Heart right ventricle (tissue), 16 donors: ENCODE measurements around the gene MISFA. TPM values are rescaled to one million over a fixed set of nuclear protein-coding genes. Genes with fewer than 3 reads are reported as not detected.
"Not testable (repeated sequence)": the region's sequence is repeated elsewhere in the genome, so short reads cannot be mapped to it uniquely, and the experiment has no call there.

Source experiments
- ATAC-seq, 8 donors: fragments of 200-7000 bp; cut with Tn5 transposase; one replicate each; pipeline ENCODE4 v1.9.1; 2020; ENCODE audit warnings: mild to moderate bottlenecking in 8 of 8, moderate library complexity in 8 of 8, moderate number of reproducible peaks in 1 of 8
- DNase-seq, 2 donors: peaks; one replicate each; pipeline ENCODE4 v3.0.0-alpha.2; 2020
- H3K27ac ChIP-seq, 10 donors: fragments of 200-600 bp; sonication (generic) in 2 of 10; one replicate each; pipeline versions ENCODE4 v1.5.0 to v1.8.0; 2020 to 2022; ENCODE audit warnings: mild to moderate bottlenecking in 3 of 10
- H3K27me3 ChIP-seq, 7 donors: fragments of 200-600 bp; one replicate each; pipeline ENCODE4 v1.8.0; 2021 to 2022; ENCODE audit warnings: mild to moderate bottlenecking in 2 of 7
- H3K36me3 ChIP-seq, 9 donors: fragments of 200-600 bp; sonication (generic) in 1 of 9; one replicate each; pipeline versions ENCODE4 v1.5.0 to v1.8.0; 2020 to 2022; ENCODE audit warnings: mild to moderate bottlenecking in 2 of 9
- H3K4me1 ChIP-seq, 9 donors: fragments of 200-600 bp; sonication (generic) in 1 of 9; one replicate each; pipeline versions ENCODE4 v1.5.0 to v1.8.0; 2020 to 2022; ENCODE audit warnings: mild to moderate bottlenecking in 4 of 9
- H3K4me3 ChIP-seq, 10 donors: fragments of 200-600 bp; sonication (generic) in 2 of 10; one replicate each; pipeline versions ENCODE4 v1.5.0 to v1.8.0; 2020 to 2022; ENCODE audit warnings: mild to moderate bottlenecking in 7 of 10, moderate library complexity in 2 of 10
- H3K9me3 ChIP-seq, 11 donors: fragments of 200-600 bp in 10 of 11; sonication (generic) in 2 of 11; one replicate each; pipeline versions ENCODE4 v1.5.0 to v1.8.0; 2013 to 2022; ENCODE audit warnings: mild to moderate bottlenecking in 2 of 11, control low read depth in 1 of 11, moderate library complexity in 1 of 11
- WGBS, 2 donors: extraction: QIAGEN DNeasy Blood & Tissue Kit; methylation state at CpG; one replicate each; pipeline ENCODE4 v1.1.7; 2013; ENCODE audit warnings: inconsistent platforms in 1 of 2; 5-methylcytosine and 5-hydroxymethylcytosine counted together
- intact Hi-C, 10 donors: fragments of 100-400 bp; cut with DNase I; formaldehyde crosslinking; loops; one replicate each; pipeline versions ENCODE4 v1.11.1 to v1.14.2; 2022
- polyA plus RNA-seq, 2 donors: library from polyadenylated mRNA; stranded (reverse); fragments of 200-250 nt; gene quantifications; one replicate each; pipeline ENCODE4 v1.2.3, GENCODE V29; 2013
- total RNA-seq, 10 donors: library from RNA; stranded (reverse); fragmentation: NEBNext Ultra II Directional in 3 of 10; extraction: Animal tissue kit (Norgen Biotek cat#: 25700) in 3 of 10; gene quantifications; one replicate each; pipeline versions ENCODE4 v1.2.1 to v1.2.4, GENCODE V29; 2021 to 2023
- TF ChIP-seq, protein P1 (sequence below), 9 donors: fragments of 200-600 bp; sonication (generic) in 2 of 9; IDR thresholded peaks; one replicate each; pipeline versions ENCODE4 v1.5.0 to v1.8.0; 2021 to 2022; ENCODE audit warnings: antibody characterized with exemption in 9 of 9, mild to moderate bottlenecking in 5 of 9, moderate library complexity in 1 of 9
- donor health status: Arrhythmogenic right ventricular cardiomyopathy.
- donor health status: ischemic (EF 13 %, LVEDD 7.1; RV severe dilation, severe dysfunction).
- donor health status: healthy with polysubstance abuse.
- donor health status: DM: no; HTN: yes; CAD: no.
- donor health status: DM: no; HTN: no; CAD: no.
- donor health status: ischemic (EF 25% LVEDD 6.9; RV normal size, moderate dysfunction).
- donor health status: ischemic (EF 25% LVEDD 5.7; RV mildly dilated, moderate dysfunction).
- donor health status: healthy.
- donor health status: DM: yes; HTN: yes; CAD: no.
- donor health status: Ischemic cardiomyopathy.
- donor health status: ischemic (EF 35%, LVEDD 5.7; RV mildly dilated, moderate dysfunction).
- donor health status: nonischemic (EF 11% LVEDD 7.7; RV severe dilation, severe dysfunction).
- donor health status: DM: yes; HTN: yes; CAD: no.
- donor health status: PGD.
- donor health status: ischemic (EF 29% LVEDD 5.4; RV normal size, mild dysfunction).
- donor health status: nonischemic (EF 23%, LVEDD 6.1; RV moderate dilation, normal function).

Gene MISFA
- total and polyA plus RNA-seq, 12 donors, result 1.7 to 18.4 (median 10.8) TPM

DNA sequence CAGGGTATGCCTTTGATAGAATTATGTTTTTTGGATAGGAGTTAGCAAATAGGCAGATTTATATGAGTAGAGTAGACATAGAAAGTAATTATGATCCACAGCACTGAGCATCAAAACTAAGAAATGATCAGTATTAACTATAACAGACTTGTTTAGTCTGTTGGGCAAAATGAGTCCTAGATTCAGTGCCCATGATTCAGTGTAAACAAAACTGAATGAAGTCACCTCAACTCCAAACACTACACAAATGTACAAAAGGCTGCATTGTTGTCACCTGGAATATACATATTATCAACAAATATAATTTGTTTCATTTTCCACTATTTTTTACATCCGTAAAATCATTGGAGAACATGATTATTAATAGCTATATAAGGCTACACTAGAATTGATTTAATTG is 17.8 kb upstream of the MISFA start:
- H3K4me3 ChIP-seq, result no peak overlapping the region
- no peaks in the 10 kb centered on the region for H3K27me3 ChIP-seq
- whole genome bisulfite sequencing, 2 donors, result 95 to 97% methylated on average over 1 of the region's 1 CpG
- H3K27ac ChIP-seq, result no peak overlapping the region
- ATAC-seq (no peak), DNase-seq (no peak)
- intact Hi-C loops, result loop anchor here in 3 of 10 donors (10.0 kb wide), 3 partner anchors 47 to 143 kb away; partner anchors contain the start of genes IGSF22 (in 1 of the 3) and SPTY2D1 (in 1 of the 3)
- TF ChIP-seq, protein P1, sequence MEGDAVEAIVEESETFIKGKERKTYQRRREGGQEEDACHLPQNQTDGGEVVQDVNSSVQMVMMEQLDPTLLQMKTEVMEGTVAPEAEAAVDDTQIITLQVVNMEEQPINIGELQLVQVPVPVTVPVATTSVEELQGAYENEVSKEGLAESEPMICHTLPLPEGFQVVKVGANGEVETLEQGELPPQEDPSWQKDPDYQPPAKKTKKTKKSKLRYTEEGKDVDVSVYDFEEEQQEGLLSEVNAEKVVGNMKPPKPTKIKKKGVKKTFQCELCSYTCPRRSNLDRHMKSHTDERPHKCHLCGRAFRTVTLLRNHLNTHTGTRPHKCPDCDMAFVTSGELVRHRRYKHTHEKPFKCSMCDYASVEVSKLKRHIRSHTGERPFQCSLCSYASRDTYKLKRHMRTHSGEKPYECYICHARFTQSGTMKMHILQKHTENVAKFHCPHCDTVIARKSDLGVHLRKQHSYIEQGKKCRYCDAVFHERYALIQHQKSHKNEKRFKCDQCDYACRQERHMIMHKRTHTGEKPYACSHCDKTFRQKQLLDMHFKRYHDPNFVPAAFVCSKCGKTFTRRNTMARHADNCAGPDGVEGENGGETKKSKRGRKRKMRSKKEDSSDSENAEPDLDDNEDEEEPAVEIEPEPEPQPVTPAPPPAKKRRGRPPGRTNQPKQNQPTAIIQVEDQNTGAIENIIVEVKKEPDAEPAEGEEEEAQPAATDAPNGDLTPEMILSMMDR (IDR thresholded peaks at IDR 0.05), result no peak
- peaks cover 0 to 42% (median 12%) of the 10 kb centered on the region in 9 donors for H3K36me3 ChIP-seq
- H3K9me3 ChIP-seq, result no peaks in the 10 kb centered on the region
- H3K4me1 ChIP-seq, result peaks cover 0 to 8% (median 2%) of the 10 kb centered on the region in 9 donors

DNA sequence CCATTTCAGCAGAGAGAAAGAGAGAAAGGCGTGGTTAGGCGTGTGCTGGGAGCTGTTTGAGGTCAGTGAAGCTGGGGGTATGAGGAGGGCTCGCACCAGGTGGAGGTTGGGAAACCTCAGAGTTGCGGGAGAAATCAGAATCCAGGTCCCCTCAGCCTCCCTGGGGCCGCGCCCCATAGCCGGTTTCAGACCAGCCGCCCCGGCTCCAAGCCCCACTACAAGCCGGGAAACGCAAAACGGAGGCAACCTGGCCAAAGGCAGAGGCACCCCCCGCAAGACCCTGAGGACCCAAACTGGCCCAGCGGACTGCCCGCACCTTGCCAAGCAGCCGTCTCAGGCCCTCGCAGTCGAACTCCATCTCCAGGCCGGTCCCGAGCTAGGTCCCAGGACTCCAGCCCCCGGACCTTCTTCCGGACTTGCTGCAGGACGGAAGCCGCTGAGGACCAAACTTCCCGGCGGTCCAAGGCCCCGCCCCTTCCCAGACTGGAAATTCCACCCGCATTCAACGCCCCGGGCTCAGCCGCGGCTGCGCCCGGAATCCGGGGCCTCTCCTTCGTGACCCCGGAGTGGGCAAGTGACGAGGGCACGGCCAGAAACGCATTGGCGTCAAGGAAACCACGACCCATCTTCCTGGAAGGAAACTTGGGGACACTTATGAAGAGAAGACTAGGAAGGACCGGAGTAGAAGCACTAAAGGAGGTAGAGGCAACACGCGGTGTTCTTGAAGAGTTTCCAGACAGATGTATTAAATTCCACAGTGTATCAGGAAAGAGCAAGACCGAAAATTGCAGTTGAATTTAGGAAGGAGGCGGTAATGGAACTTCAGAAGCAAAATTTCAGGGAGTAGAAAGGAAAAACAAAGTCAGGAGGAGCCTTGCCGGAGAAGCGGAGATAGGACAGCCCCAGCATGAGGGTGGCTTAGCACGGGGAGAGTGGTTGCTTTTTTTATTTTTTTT is 11.0 kb upstream of the MISFA start, which contains the start of gene UEVLD:
Gene UEVLD, minus strand, starts transcription at position 438 of the 956 bp plus-strand sequence. Its CDS starts 80 bp downstream, at position 358.
- WGBS, 2 donors, result 0 to 1% methylated on average over 50 of the region's 50 CpGs

DNA sequence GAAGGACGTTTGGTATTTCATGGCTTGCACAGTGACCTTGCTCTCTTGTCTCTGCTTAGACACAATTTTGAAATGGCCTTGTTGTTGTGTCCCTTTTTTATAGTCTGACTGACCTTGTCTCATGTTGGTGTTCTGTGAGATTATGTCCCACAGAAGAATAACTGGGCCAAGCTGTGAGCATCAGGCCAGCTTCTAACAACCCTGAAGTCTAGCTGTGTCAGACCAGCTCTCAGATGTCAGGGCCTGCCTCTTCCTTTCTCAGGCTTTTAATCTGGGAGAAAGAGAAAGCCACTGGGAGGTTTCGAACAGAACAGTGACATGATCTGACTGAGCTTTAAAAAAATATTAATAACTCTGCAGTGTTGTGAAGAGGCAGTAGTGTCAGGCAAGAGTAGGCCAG is 9.0 kb upstream of the MISFA start:
- TF ChIP-seq, protein P1 (IDR thresholded peaks at IDR 0.05), result no peak

More for the DNA sequence above, 11.0 kb upstream of the MISFA start, which contains the start of gene UEVLD:
- Histone ChIP-seq H3K4me1 (peaks cover 0 to 48% (median 35%) of the 10 kb centered on the region in 9 donors), H3K27me3 (no peaks in the 10 kb centered on the region), H3K9me3 (no peaks in the 10 kb centered on the region), H3K27ac (peak within 1 kb of the TSS; percentile 71 to 92 (median 87)), H3K4me3 (peak within 1 kb of the TSS; percentile 70 to 98 (median 86)), H3K36me3 (peaks cover 0 to 8% (median 0%) of the 10 kb centered on the region in 9 donors)
- TF ChIP-seq, protein P1 (IDR thresholded peaks at IDR 0.05), result no peak
- peak; percentile 89 to 93 for DNase-seq
- intact Hi-C loops, result loop anchor here in 7 of 10 donors (1.0 to 10.0 kb wide), 7 partner anchors 46 to 144 kb away; partner anchors contain the start of genes SPTY2D1 (in 6 of the 7), IGSF22 (in 1 of the 7) and TSG101 (in 1 of the 7)
- ATAC-seq, result peak; percentile 96 to 99 (median 99)

DNA sequence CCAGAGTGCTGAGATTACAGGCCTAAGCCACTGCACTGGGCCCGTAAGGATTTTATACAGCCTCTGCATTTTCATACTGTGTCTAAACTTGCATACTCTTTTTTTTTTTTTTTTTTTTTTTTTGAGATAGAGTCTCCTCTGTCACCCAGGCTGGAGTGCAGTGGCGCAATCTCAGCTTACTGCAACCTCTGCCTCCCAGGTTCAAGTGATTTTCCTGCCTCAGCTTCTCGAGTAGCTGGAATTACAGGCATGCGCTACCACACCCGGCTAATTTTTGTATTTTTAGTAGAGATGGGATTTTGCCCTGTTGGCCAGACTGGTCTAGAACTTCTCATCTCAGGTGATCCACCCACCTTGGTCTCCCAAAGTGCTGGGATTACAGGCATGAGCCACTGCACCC is 5.5 kb upstream of the MISFA start:
- DNase-seq, ATAC-seq, intact Hi-C loops, H3K4me3 ChIP-seq, H3K27me3 ChIP-seq, H3K9me3 ChIP-seq, H3K27ac ChIP-seq: not testable (repeated sequence)
- WGBS, 2 donors, result 88 to 94% methylated on average over 5 of the region's 5 CpGs
- Histone ChIP-seq H3K36me3 (peaks cover 0 to 15% (median 4%) of the 10 kb centered on the region in 9 donors), H3K4me1 (peaks cover 0 to 29% (median 21%) of the 10 kb centered on the region in 9 donors)

More for the DNA sequence above, 9.0 kb upstream of the MISFA start:
- Histone ChIP-seq H3K36me3 (peaks cover 0 to 2% (median under 1%) of the 10 kb centered on the region in 9 donors), H3K27ac (peak overlapping the region in 7 of 10 donors; percentile 30 to 87 (median 48)), H3K9me3 (no peaks in the 10 kb centered on the region), H3K27me3 (no peaks in the 10 kb centered on the region), H3K4me3 (no peak overlapping the region), H3K4me1 (peaks cover 0 to 48% (median 35%) of the 10 kb centered on the region in 9 donors)
- intact Hi-C loops, result no loop called here
- ATAC-seq (no peak), DNase-seq (no peak)
- WGBS, 2 donors, result 44% methylated on average over 2 of the region's 2 CpGs
